ENCODE data around the gene OSGEP.

OSGEP gene

GRCh38 chr14:20494935-20495766, 40.5 kb upstream of the OSGEP start:
- POLR2A ChIA-PET (ENCODE audit: low non-redundant PET), result no interaction called here
- TF ChIP-seq CTCF (conservative IDR thresholded peaks at IDR 0.05; ENCODE audit: low read depth), result no peak
- H3K27ac ChIP-seq, result no peak overlapping the region
- CTCF ChIA-PET, result interaction anchor here (0.6 kb wide), 1 partner anchor 632 kb away, joined by 4 read pairs; no protein-coding TSS in a partner anchor
- peak; percentile 55 for DNase-seq (ENCODE audit: low spot score)

DNA sequence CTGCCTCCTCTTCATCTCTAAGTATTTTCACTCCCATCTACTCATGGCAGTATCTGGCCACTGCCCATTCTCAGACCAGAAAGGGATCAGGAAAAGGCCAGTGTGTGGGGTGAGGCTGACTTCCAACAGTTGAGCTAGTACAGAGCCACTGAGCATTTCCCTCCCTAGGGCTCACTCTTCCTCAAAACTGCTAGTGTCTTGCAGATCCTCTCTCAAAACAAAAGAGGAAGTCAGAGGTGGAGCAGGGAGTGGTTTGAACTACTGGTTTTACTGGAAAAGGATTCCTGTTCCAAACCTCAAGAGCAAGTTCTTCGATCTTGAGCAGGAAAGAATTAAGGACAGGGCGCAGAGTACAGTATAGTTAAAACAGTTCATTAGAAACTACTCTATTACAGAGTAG, 39.0 kb upstream of the OSGEP start:
- no peak for DNase-seq (ENCODE audit: low spot score)
- POLR2A ChIA-PET (ENCODE audit: low non-redundant PET), result no interaction called here
- no peak for TF ChIP-seq CTCF (conservative IDR thresholded peaks at IDR 0.05; ENCODE audit: low read depth)
- CTCF ChIA-PET, result interaction anchor here (0.6 to 0.7 kb wide), 2 partner anchors 21 to 288 kb away, joined by 3 to 4 read pairs; partner anchors contain the start of gene RNASE6
- H3K27ac ChIP-seq, result no peak overlapping the region

DNA sequence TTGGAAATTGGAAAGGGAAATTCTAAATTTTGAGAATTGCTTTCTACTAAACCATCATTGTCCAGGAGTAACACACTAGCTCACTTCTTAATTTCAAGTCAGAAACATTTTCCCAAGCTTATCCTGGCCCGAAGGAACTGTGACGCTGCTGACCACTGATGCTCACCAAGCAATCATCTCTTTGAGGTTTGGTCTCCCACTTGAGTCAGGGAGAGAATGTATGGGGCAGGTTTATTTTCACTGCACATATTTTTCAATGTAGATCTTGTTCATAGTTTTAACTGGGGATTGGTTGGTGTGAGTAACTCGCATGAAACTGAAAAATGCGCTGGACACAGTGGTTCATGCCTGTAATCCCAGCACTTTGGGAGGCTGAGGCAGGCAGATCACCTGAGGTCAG, 37.9 kb upstream of the OSGEP start:
- no peak overlapping the region for H3K27ac ChIP-seq
- DNase-seq (ENCODE audit: low spot score), result no peak
- CTCF ChIA-PET, result no interaction called here
- TF ChIP-seq CTCF (conservative IDR thresholded peaks at IDR 0.05; ENCODE audit: low read depth), result no peak
- POLR2A ChIA-PET (ENCODE audit: low non-redundant PET), result no interaction called here

DNA sequence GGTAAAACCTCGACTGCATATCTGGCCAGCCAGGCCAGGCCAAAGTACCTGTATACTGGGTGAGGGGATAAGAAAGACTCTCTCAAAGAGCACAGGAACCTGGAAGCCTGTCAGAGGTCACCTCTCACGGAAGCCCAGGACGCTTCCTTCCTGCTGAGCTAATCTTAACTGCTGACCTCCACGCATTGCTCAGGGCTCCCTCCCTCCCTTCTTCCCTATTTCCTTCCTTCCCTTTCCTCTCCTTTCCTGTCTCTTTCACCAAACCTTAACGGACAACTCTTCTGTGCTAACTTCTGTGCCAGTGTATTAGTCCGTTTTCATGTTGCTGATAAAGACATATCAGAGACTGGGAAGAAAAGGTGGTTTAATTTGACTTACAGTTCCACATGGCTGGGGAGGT, 36.0 kb upstream of the OSGEP start:
- no peak overlapping the region for H3K27ac ChIP-seq
- DNase-seq (ENCODE audit: low spot score), result no peak
- CTCF ChIA-PET, result interaction anchor here (0.6 kb wide), 1 partner anchor 119 kb away, joined by 4 read pairs; no protein-coding TSS in a partner anchor
- POLR2A ChIA-PET (ENCODE audit: low non-redundant PET), result no interaction called here
- no peak for TF ChIP-seq CTCF (conservative IDR thresholded peaks at IDR 0.05; ENCODE audit: low read depth)

DNA sequence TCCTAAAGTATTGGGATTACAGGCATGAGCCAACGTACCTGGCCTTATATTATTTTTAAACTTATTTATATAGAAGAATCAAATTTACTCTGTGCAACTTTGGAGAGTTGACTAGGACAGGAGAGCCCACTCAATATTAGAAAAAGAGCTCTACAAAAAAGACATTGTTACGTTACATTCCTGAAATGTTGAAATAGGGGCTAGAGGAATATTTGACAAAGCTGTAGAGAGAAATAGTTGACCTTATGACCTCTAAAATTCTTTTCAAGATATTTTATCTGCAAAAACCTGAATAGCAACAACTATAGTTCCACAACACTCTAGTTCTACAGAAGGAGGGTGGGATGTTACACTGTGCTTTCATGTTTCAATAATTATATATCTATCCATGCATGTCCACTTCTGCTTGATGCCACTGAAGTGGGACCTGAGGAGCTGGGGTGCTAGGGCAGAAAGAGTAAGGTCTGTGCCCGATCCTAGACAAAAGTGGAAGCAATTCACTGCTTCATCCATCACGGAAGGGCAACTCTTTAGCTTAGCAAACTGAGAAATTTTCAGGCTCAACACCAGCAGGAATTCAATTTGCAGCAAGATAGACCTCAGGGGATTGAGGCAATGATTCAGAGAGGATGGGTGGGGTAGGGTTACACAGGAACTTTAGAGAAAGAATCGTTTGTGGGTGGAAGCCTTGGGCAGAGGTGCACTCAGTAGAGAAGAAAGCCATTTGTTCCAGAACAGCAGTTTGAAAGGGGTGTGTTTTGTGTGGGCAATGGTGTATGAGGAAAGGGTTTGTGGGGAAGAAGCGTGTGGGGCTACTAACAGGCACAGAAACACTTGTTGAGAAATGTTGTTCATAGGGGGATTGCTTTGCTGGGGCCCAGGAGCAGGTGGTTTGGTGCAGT, 34.7 kb upstream of the OSGEP start:
- peak; percentile 37 for DNase-seq (ENCODE audit: low spot score)
- ChIA-PET CTCF (no interaction called here), POLR2A (ENCODE audit: low non-redundant PET) (no interaction called here)
- no peak for TF ChIP-seq CTCF (conservative IDR thresholded peaks at IDR 0.05; ENCODE audit: low read depth)
- no peak overlapping the region for H3K27ac ChIP-seq

DNA sequence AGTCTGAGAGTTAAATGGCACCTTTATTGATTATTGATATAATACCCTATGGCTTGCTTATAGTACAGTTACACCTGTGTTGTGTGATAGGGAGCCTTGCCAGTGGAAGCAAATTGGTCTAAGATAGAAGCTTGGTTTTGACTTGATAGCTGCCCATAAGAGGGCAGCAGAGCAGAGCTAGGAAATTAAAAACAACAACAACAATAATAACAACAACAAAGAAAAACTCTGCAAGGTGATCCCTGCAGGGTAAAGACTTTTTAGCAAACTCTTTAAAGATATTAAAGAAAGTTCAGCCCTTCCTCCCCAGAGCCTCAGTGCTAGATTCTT, 32.7 kb upstream of the OSGEP start:
- ChIA-PET CTCF (interaction anchor here (0.6 kb wide), 1 partner anchor 375 kb away, joined by 5 read pairs; no protein-coding TSS in a partner anchor), POLR2A (ENCODE audit: low non-redundant PET) (no interaction called here)
- no peak for DNase-seq (ENCODE audit: low spot score)
- TF ChIP-seq CTCF (conservative IDR thresholded peaks at IDR 0.05; ENCODE audit: low read depth), result no peak
- no peak overlapping the region for H3K27ac ChIP-seq

Data from RWPE1 (cell line).